H1 (cell line): Measurements from ENCODE around the gene ZNF132. TPM values are rescaled to one million over a fixed set of nuclear protein-coding genes. Genes with fewer than 3 reads are reported as not detected.

ENCODE experiments used
- CTCF ChIA-PET: fragments of 300-600 bp; sonication (Branson Sonifier 250); formaldehyde crosslinking; loops from one replicate; lab custom pipeline; 2021; ENCODE audit not compliant: partially characterized antibody; lab: Charles Lee
- POLR2A ChIA-PET: fragments of 300-600 bp; sonication (Branson Sonifier 250); formaldehyde crosslinking; loops from one replicate; lab custom pipeline; 2021; ENCODE audit warnings: inconsistent platforms; ENCODE audit not compliant: partially characterized antibody; lab: Charles Lee
- DNase-seq, 2 experiments: peaks; one replicate each; pipeline versions ENCODE4 v3.0.0 to v3.0.0-alpha.2; 2010 to 2022; ENCODE audit warnings: low spot score in 2 of 2, low read depth in 1 of 2, mixed read lengths in 1 of 2
- FAIRE-seq: peaks from 2 replicates; lab custom pipeline; 2011; peaks lifted over from hg19 to GRCh38; lab: Jason Lieb, UNC
- H2AFZ ChIP-seq: 2 replicates; pipeline ENCODE4 v1.8.1; 2012; ENCODE audit warnings: low read length, inconsistent platforms
- H2AK5ac ChIP-seq: 2 replicates; pipeline ENCODE4 v1.6.1; 2013; ENCODE audit warnings: low read depth, low read length
- H2BK120ac ChIP-seq: replicated peaks from 2 replicates; pipeline ENCODE3; 2013; ENCODE audit warnings: low read depth, low read length, inconsistent platforms
- H2BK12ac ChIP-seq: 2 replicates; pipeline ENCODE4 v1.6.1; 2013; ENCODE audit warnings: low read depth, low read length
- H2BK15ac ChIP-seq: 2 replicates; pipeline ENCODE4 v1.6.1; 2013; ENCODE audit warnings: low read length
- H2BK20ac ChIP-seq: 2 replicates; pipeline ENCODE4 v1.6.1; 2013; ENCODE audit warnings: low read length
- H2BK5ac ChIP-seq: 2 replicates; pipeline ENCODE4 v1.6.1; 2013; ENCODE audit warnings: low read depth, low read length
- H3K14ac ChIP-seq: 2 replicates; pipeline ENCODE4 v1.6.1; 2013; ENCODE audit warnings: inconsistent platforms; ENCODE audit not compliant: insufficient read length
- H3K18ac ChIP-seq: 2 replicates; pipeline ENCODE4 v1.6.1; 2013; ENCODE audit warnings: low read length; ENCODE audit errors: extremely low read depth
- H3K23ac ChIP-seq: 2 replicates; pipeline ENCODE4 v1.6.1; 2013; ENCODE audit warnings: inconsistent platforms; ENCODE audit not compliant: insufficient read length
- H3K23me2 ChIP-seq: 2 replicates; pipeline ENCODE4 v1.6.1; 2013; ENCODE audit warnings: low read depth, low read length
- H3K27ac ChIP-seq: 2 replicates; pipeline ENCODE4 v1.6.1; 2011; ENCODE audit warnings: low read depth, low read length, inconsistent platforms
- H3K27me3 ChIP-seq, 4 experiments: replicated peaks in 1 of 4; 1 replicate in 1 of 4; 2 replicates in 3 of 4; pipeline versions ENCODE4 v1.6.1 to v1.8.1; 2011 to 2013; ENCODE audit warnings: low read length in 3 of 4, mild to moderate bottlenecking in 3 of 4, inconsistent platforms in 2 of 4, mixed read lengths in 2 of 4, moderate library complexity in 1 of 4; ENCODE audit not compliant: control insufficient read depth in 3 of 4, insufficient read depth in 3 of 4; ENCODE audit errors: extremely low read depth in 1 of 4
- H3K36me3 ChIP-seq, 4 experiments: 2 replicates each; pipeline versions ENCODE4 v1.6.1 to v1.8.1; 2011 to 2013; ENCODE audit warnings: mild to moderate bottlenecking in 4 of 4, low read length in 3 of 4, moderate library complexity in 2 of 4, control low read depth in 1 of 4, inconsistent platforms in 1 of 4; ENCODE audit not compliant: insufficient read depth in 4 of 4, control insufficient read depth in 2 of 4
- H3K4ac ChIP-seq: replicated peaks from 2 replicates; pipeline ENCODE3; 2013; ENCODE audit warnings: low read length, low read depth, mixed read lengths, inconsistent platforms; ENCODE audit not compliant: insufficient read length
- H3K4me1 ChIP-seq, 4 experiments: replicated peaks in 1 of 4; 1 replicate in 1 of 4; 2 replicates in 3 of 4; pipeline versions ENCODE4 v1.6.1 to v1.8.1; 2011 to 2013; ENCODE audit warnings: low read length in 3 of 4, inconsistent platforms in 2 of 4, mixed read lengths in 1 of 4; ENCODE audit not compliant: insufficient read depth in 4 of 4, control insufficient read depth in 3 of 4
- H3K4me2 ChIP-seq, 2 experiments: 2 replicates each; pipeline versions ENCODE4 v1.6.1 to v1.8.1; 2011 to 2013; ENCODE audit warnings: low read depth in 2 of 2, low read length in 2 of 2, control low read depth in 1 of 2, inconsistent platforms in 1 of 2, mild to moderate bottlenecking in 1 of 2; ENCODE audit not compliant: insufficient read depth in 1 of 2
- H3K4me3 ChIP-seq, 4 experiments: fragments of 200-600, 300-600 bp in 1 of 4; sonication (generic), shearing (Covaris generic), sonication (Bioruptor Twin) in 1 of 4; 2 replicates each; pipeline versions ENCODE4 v1.5.1 to v1.8.1; 2011 to 2016; ENCODE audit warnings: low read length in 4 of 4, low read depth in 3 of 4, control low read depth in 2 of 4, inconsistent platforms in 2 of 4, mild to moderate bottlenecking in 2 of 4, mixed read lengths in 1 of 4, moderate library complexity in 1 of 4; ENCODE audit not compliant: insufficient read depth in 2 of 4; ENCODE audit errors: extremely low read depth in 1 of 4
- H3K56ac ChIP-seq: replicated peaks from 2 replicates; pipeline ENCODE3; 2013; ENCODE audit warnings: low read depth, mild to moderate bottlenecking, mixed read lengths, low read length, inconsistent platforms; ENCODE audit not compliant: insufficient read length
- H3K79me1 ChIP-seq: 2 replicates; pipeline ENCODE4 v1.6.1; 2013; ENCODE audit warnings: low read depth, low read length, control low read depth
- H3K79me2 ChIP-seq, 2 experiments: 2 replicates each; pipeline versions ENCODE4 v1.6.1 to v1.8.1; 2012 to 2013; ENCODE audit warnings: low read length in 2 of 2, mild to moderate bottlenecking in 2 of 2, inconsistent platforms in 1 of 2; ENCODE audit not compliant: insufficient read depth in 2 of 2, control insufficient read depth in 1 of 2
- H3K9ac ChIP-seq, 4 experiments: replicated peaks in 1 of 4; 1 replicate in 1 of 4; 2 replicates in 3 of 4; pipeline versions ENCODE4 v1.6.1 to v1.8.1; 2011 to 2013; ENCODE audit warnings: low read depth in 3 of 4, low read length in 3 of 4, control low read depth in 2 of 4, mild to moderate bottlenecking in 2 of 4, moderate library complexity in 2 of 4, inconsistent platforms in 1 of 4; ENCODE audit errors: extremely low read depth in 1 of 4
- H3K9me3 ChIP-seq, 2 experiments: 2 replicates each; pipeline versions ENCODE4 v1.6.1 to v1.8.1; 2012 to 2013; ENCODE audit warnings: mild to moderate bottlenecking in 2 of 2, moderate library complexity in 2 of 2, control low read depth in 1 of 2, inconsistent platforms in 1 of 2, low read depth in 1 of 2, low read length in 1 of 2, mixed read lengths in 1 of 2; ENCODE audit not compliant: insufficient read depth in 2 of 2
- H4K20me1 ChIP-seq, 2 experiments: replicated peaks in 1 of 2; 2 replicates each; pipeline versions ENCODE3 to v1.8.1; 2011 to 2013; ENCODE audit warnings: inconsistent platforms in 2 of 2, low read length in 2 of 2, mild to moderate bottlenecking in 1 of 2; ENCODE audit not compliant: insufficient read depth in 2 of 2, control insufficient read depth in 1 of 2
- H4K5ac ChIP-seq: 2 replicates; pipeline ENCODE4 v1.6.1; 2013; ENCODE audit warnings: low read length, low read depth, mixed read lengths, inconsistent platforms; ENCODE audit not compliant: insufficient read length
- H4K8ac ChIP-seq: 2 replicates; pipeline ENCODE4 v1.8.0; 2013; ENCODE audit warnings: mild to moderate bottlenecking, moderate library complexity, low read length, inconsistent platforms; ENCODE audit not compliant: insufficient read depth; ENCODE audit errors: extremely low read depth
- H4K91ac ChIP-seq: replicated peaks from 2 replicates; pipeline ENCODE3; 2013; ENCODE audit warnings: low read length, mixed read lengths, inconsistent platforms; ENCODE audit not compliant: insufficient read length
- ATF3 ChIP-seq: IDR thresholded peaks from 2 replicates; pipeline ENCODE4 v1.6.1; 2011; ENCODE audit warnings: low read depth, mild to moderate bottlenecking, low read length; ENCODE audit not compliant: insufficient read depth
- BACH1 ChIP-seq: IDR thresholded peaks from 2 replicates; pipeline ENCODE4 v1.6.1; 2012; ENCODE audit warnings: low read length, improper control_type of control experiment
- GTF2F1 ChIP-seq: IDR thresholded peaks from 2 replicates; pipeline ENCODE4 v1.6.1; 2012; ENCODE audit warnings: low read depth, low read length, improper control_type of control experiment, borderline replicate concordance
- WGBS, 2 experiments: shearing (Covaris generic) in 1 of 2; methylation state at CpG; one replicate each; pipeline versions ENCODE4 v1.1.6 to v1.1.7; 2013 to 2015; ENCODE audit warnings: low lambda C conversion rate in 2 of 2, mixed read lengths in 2 of 2, inconsistent platforms in 1 of 2, low coverage in 1 of 2, missing lambda C conversion rate in 1 of 2; ENCODE audit not compliant: insufficient replicate concordance in 2 of 2, insufficient coverage in 1 of 2, insufficient read length in 1 of 2; ENCODE audit errors: extremely low coverage in 1 of 2, missing lambda C conversion rate in 1 of 2; 5-methylcytosine and 5-hydroxymethylcytosine counted together
- polyA plus RNA-seq, 7 experiments: library from polyadenylated mRNA; depleted of rRNA in 3 of 7; stranded (reverse) in 5 of 7; unstranded in 2 of 7; fragments of >200 nt in 5 of 7; fragments of 200-250 nt in 2 of 7; gene quantifications; 1 replicate in 5 of 7; 2 replicates in 1 of 7; 4 replicates in 1 of 7; pipeline versions ENCODE4 v1.2.1 to v1.2.3, GENCODE V29; 2011 to 2013; ENCODE audit warnings: missing spikeins in 2 of 7, mixed read lengths in 2 of 7
- total RNA-seq: library from RNA; stranded (reverse); fragmentation: NEBNext Ultra II Directional; extraction: Animal tissue kit (Norgen Biotek cat#: 25700); gene quantifications from 2 replicates; pipeline ENCODE4 v1.2.1, GENCODE V29; 2021

Gene ZNF132
- total and polyA plus RNA-seq, 2 of the 8 experiments (the other 6 are each of a cell fraction or from before 2014, with no cell fraction given), result 0.89 to 1.9 TPM

GRCh38 chr19:58434217-58434616 lies 5.7 kb downstream of the ZNF132 start:
- Histone ChIP-seq H2BK5ac (no peak overlapping the region), H3K9ac (no peak overlapping the region), H3K36me3 (peaks cover 6 to 50% (median 36%) of the 10 kb centered on the region in 4 experiments; a peak in 7 of 8 replicates), H3K27me3 (no peaks in the 10 kb centered on the region), H3K23ac (no peak overlapping the region), H2BK15ac (no peak overlapping the region), H2BK20ac (no peak overlapping the region), H2BK12ac (no peak overlapping the region), H3K79me2 (no peaks in the 10 kb centered on the region; a peak in 1 of 4 replicates)
- FAIRE-seq, result no peak
- TF ChIP-seq BACH1 (peak; percentile 49; the same call in 1 of the 2 replicates), ATF3 (no peak), GTF2F1 (0 out of 2 replicates have a peak, but pooled peaks have one; percentile 41)
- TF ChIP-seq, all 59 proteins: peak for 2
- Histone ChIP-seq H3K9me3 (peaks cover 74 to 84% of the 10 kb centered on the region in 2 experiments), H3K4me2 (no peak overlapping the region), H3K4me3 (no peak overlapping the region), H3K4ac (no peak overlapping the region), H3K18ac (no peak overlapping the region), H2AFZ (no peak overlapping the region), H3K23me2 (no peaks in the 10 kb centered on the region; the same call in 1 of the 2 replicates), H4K5ac (no peak overlapping the region), H4K91ac (no peak overlapping the region), H3K14ac (no peak overlapping the region), H3K56ac (no peak overlapping the region), H3K79me1 (no peaks in the 10 kb centered on the region), H2BK120ac (no peak overlapping the region), H2AK5ac (no peak overlapping the region), H4K8ac (no peak overlapping the region), H3K27ac (no peak overlapping the region), H4K20me1 (no peaks in the 10 kb centered on the region), H3K4me1 (0 out of 7 replicates have a peak, but pooled peaks cover 0 to under 1% (median 0%) of the 10 kb centered on the region in 4 experiments)
- no peak for DNase-seq
- ChIA-PET CTCF (interaction anchor here (0.9 to 1.2 kb wide), 2 partner anchors 8 to 57 kb away, joined by 3 to 4 read pairs; no protein-coding TSS in a partner anchor), POLR2A (no interaction called here)
- 95% methylated on average over 2 of the region's 2 CpGs; no CpG with 5 or more reads in 1 of the 2 experiments for WGBS, 2 experiments
